Measurements from ENCODE around the gene DENND4B. TPM values are rescaled to one million over a fixed set of nuclear protein-coding genes. Genes with fewer than 3 reads are reported as not detected.
"Not testable (repeated sequence)": the region's sequence is repeated elsewhere in the genome, so short reads cannot be mapped to it uniquely, and the experiment has no call there.

DENND4B gene
- total RNA-seq, 4 donors from 2014 or later: 42.3 to 121 (median 50.3) TPM

GRCh38 chr1:153908071-153908470, 38.4 kb downstream of the DENND4B start:
- intact Hi-C loops (cut with DNase I; ENCODE audit: low total_unique reads) (no loop called here), in situ Hi-C loops (cut with MboI; ENCODE audit: low pct_ligation_motif_present in 1 of 4, low pct_unique_long_range_greater_than_20kb in 1 of 4, low sequenced_read_pairs in 3 of 4) (loop anchor here in 1 of 4 donors (25.0 kb wide), 1 partner anchor 96 kb away; no protein-coding TSS in a partner anchor)
- Histone ChIP-seq H3K4me1 (peaks cover 0 to 15% (median 0%) of the 10 kb centered on the region in 4 donors), H3K36me3 (peaks cover 0 to 4% (median 0%) of the 10 kb centered on the region in 4 donors), H3K27me3 (no peaks in the 10 kb centered on the region), H3K27ac (no peak overlapping the region), H3K4me3 (no peak overlapping the region), H3K9me3 (no peaks in the 10 kb centered on the region)
- TF ChIP-seq POLR2A (IDR thresholded peaks at IDR 0.05): no peak
- TF ChIP-seq, protein P1, sequence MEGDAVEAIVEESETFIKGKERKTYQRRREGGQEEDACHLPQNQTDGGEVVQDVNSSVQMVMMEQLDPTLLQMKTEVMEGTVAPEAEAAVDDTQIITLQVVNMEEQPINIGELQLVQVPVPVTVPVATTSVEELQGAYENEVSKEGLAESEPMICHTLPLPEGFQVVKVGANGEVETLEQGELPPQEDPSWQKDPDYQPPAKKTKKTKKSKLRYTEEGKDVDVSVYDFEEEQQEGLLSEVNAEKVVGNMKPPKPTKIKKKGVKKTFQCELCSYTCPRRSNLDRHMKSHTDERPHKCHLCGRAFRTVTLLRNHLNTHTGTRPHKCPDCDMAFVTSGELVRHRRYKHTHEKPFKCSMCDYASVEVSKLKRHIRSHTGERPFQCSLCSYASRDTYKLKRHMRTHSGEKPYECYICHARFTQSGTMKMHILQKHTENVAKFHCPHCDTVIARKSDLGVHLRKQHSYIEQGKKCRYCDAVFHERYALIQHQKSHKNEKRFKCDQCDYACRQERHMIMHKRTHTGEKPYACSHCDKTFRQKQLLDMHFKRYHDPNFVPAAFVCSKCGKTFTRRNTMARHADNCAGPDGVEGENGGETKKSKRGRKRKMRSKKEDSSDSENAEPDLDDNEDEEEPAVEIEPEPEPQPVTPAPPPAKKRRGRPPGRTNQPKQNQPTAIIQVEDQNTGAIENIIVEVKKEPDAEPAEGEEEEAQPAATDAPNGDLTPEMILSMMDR (IDR thresholded peaks at IDR 0.05): no peak
- TF ChIP-seq EP300 (IDR thresholded peaks at IDR 0.05; ENCODE audit: low read depth): no peak
- no peak for TF ChIP-seq POLR2AphosphoS5 (IDR thresholded peaks at IDR 0.05)
- no peak for DNase-seq
- 93 to 94% methylated on average over 2 to 6 of the region's 6 CpGs for WGBS, 2 donors (ENCODE audit: low coverage in 1 of 2)

DNA sequence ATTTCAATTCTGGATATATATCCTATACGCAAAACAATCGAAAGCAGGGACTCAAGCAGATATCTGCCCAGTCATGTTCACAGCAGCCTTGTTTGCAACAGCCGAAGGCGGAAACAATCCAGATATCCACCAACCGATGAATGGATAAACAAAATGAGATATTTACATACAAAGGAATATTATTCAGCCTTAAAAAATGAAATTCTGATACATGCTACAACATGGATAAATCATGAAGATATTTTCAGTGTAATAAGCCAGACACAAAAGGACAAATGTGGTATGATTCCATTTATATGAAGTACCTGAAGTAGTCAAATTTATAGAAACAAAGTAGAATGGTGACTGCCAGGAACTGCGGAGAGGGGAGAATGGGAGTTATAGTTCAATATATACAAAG, 39.4 kb downstream of the DENND4B start:
- TF ChIP-seq, protein P1 (IDR thresholded peaks at IDR 0.05): no peak
- TF ChIP-seq POLR2AphosphoS5 (IDR thresholded peaks at IDR 0.05): no peak
- no peak for TF ChIP-seq EP300 (IDR thresholded peaks at IDR 0.05; ENCODE audit: low read depth)
- in situ Hi-C loops (cut with MboI; ENCODE audit: low pct_ligation_motif_present in 1 of 4, low pct_unique_long_range_greater_than_20kb in 1 of 4, low sequenced_read_pairs in 3 of 4) (loop anchor here in 1 of 4 donors (25.0 kb wide), 1 partner anchor 95 kb away; no protein-coding TSS in a partner anchor), intact Hi-C loops (cut with DNase I; ENCODE audit: low total_unique reads) (no loop called here)
- DNase-seq: no peak
- WGBS, 2 donors (ENCODE audit: low coverage in 1 of 2): 88 to 90% methylated on average over 6 of the region's 6 CpGs
- no peaks in the 10 kb centered on the region for H3K9me3 ChIP-seq
- peaks cover 0 to 15% (median 0%) of the 10 kb centered on the region in 4 donors for H3K4me1 ChIP-seq
- H3K27me3 ChIP-seq: no peaks in the 10 kb centered on the region
- H3K36me3 ChIP-seq: peaks cover 0 to 4% (median 0%) of the 10 kb centered on the region in 4 donors
- no peak overlapping the region for H3K27ac ChIP-seq
- H3K4me3 ChIP-seq: no peak overlapping the region

DNA sequence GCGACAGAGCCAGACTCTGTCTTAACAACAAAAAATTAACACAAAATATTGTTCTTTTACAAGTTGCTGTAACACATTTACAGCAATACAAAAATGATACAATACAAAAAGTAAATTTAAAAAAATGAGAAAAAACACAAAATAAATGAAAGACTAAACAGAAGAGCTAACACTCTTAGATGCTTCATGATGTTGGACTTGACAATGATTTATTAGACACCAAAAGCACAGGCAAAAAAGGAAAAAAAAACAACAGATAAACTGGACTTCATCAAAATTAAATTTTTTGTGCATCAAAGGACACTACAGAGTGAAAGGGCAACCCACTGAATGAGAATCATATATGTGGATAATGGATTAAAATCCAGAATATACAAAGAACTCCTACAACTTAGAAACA, 40.1 kb downstream of the DENND4B start:
- H3K4me3 ChIP-seq: no peak overlapping the region
- no peak for DNase-seq
- no peaks in the 10 kb centered on the region for H3K9me3 ChIP-seq
- no peak for TF ChIP-seq EP300 (IDR thresholded peaks at IDR 0.05; ENCODE audit: low read depth)
- in situ Hi-C loops (cut with MboI; ENCODE audit: low pct_ligation_motif_present in 1 of 4, low pct_unique_long_range_greater_than_20kb in 1 of 4, low sequenced_read_pairs in 3 of 4): loop anchor here in 1 of 4 donors (25.0 kb wide), 1 partner anchor 94 kb away; no protein-coding TSS in a partner anchor
- intact Hi-C loops (cut with DNase I; ENCODE audit: low total_unique reads): no loop called here
- peaks cover 0 to 4% (median 0%) of the 10 kb centered on the region in 4 donors for H3K36me3 ChIP-seq
- WGBS, 2 donors (ENCODE audit: low coverage in 1 of 2): 83 to 96% methylated on average over 1 of the region's 1 CpG
- no peak overlapping the region for H3K27ac ChIP-seq
- no peaks in the 10 kb centered on the region for H3K27me3 ChIP-seq
- peaks cover 0 to 15% (median 0%) of the 10 kb centered on the region in 4 donors for H3K4me1 ChIP-seq

GRCh38 chr1:153905908-153906307, 40.6 kb downstream of the DENND4B start:
- H3K36me3 ChIP-seq; H3K27ac ChIP-seq; intact Hi-C loops (cut with DNase I; ENCODE audit: low total_unique reads); H3K9me3 ChIP-seq; H3K27me3 ChIP-seq; H3K4me3 ChIP-seq; DNase-seq: not testable (repeated sequence)
- peaks cover 0 to 14% (median 0%) of the 10 kb centered on the region in 4 donors for H3K4me1 ChIP-seq
- 90% methylated on average over 8 of the region's 8 CpGs; no CpG with 5 or more reads in 1 of the 2 donors for whole genome bisulfite sequencing, 2 donors (ENCODE audit: low coverage in 1 of 2)
- in situ Hi-C loops (cut with MboI; ENCODE audit: low pct_ligation_motif_present in 1 of 4, low pct_unique_long_range_greater_than_20kb in 1 of 4, low sequenced_read_pairs in 3 of 4): loop anchor here in 1 of 4 donors (25.0 kb wide), 1 partner anchor 94 kb away; no protein-coding TSS in a partner anchor

GRCh38 chr1:153903841-153904455, 42.6 kb downstream of the DENND4B start:
- DNase-seq: no peak
- Histone ChIP-seq H3K9me3 (no peaks in the 10 kb centered on the region), H3K36me3 (peaks cover 0 to 4% (median 0%) of the 10 kb centered on the region in 4 donors), H3K27me3 (no peaks in the 10 kb centered on the region), H3K4me3 (no peak overlapping the region), H3K4me1 (peaks cover 0 to 10% (median 0%) of the 10 kb centered on the region in 4 donors), H3K27ac (peak overlapping the region in 1 of 4 donors; percentile 10)
- intact Hi-C loops (cut with DNase I; ENCODE audit: low total_unique reads) (no loop called here), in situ Hi-C loops (cut with MboI; ENCODE audit: low pct_ligation_motif_present in 1 of 4, low pct_unique_long_range_greater_than_20kb in 1 of 4, low sequenced_read_pairs in 3 of 4) (loop anchor here in 1 of 4 donors (25.0 kb wide), 1 partner anchor 92 kb away; no protein-coding TSS in a partner anchor)
- 80 to 93% methylated on average over 4 to 14 of the region's 14 CpGs for WGBS, 2 donors (ENCODE audit: low coverage in 1 of 2)
- TF ChIP-seq POLR2A (IDR thresholded peaks at IDR 0.05) (no peak), EP300 (IDR thresholded peaks at IDR 0.05; ENCODE audit: low read depth) (no peak), POLR2AphosphoS5 (IDR thresholded peaks at IDR 0.05) (no peak)
- TF ChIP-seq, protein P1 (IDR thresholded peaks at IDR 0.05): no peak
